ENCODE data around the gene ARHGAP45.

Gene ARHGAP45

GRCh38 chr19:1018932-1019615 lies 47.9 kb upstream of the ARHGAP45 start:
- Histone ChIP-seq H3F3A (ENCODE audit: control insufficient read depth, insufficient read depth) (peaks cover 15% of the 10 kb centered on the region), H3K27ac (ENCODE audit: low read depth, low read length) (no peak overlapping the region; the same call in 1 of the 2 replicates), H3K4me3 (ENCODE audit: low read length) (peak overlapping the region; percentile 100), H3K4me1 (ENCODE audit: control insufficient read depth, low read length) (peaks cover 59% of the 10 kb centered on the region), H3K36me3 (ENCODE audit: control insufficient read depth, low read length) (peaks cover 61% of the 10 kb centered on the region), H3K9me3 (ENCODE audit: control insufficient read depth, insufficient read depth, low read length) (no peaks in the 10 kb centered on the region), H3K27me3 (ENCODE audit: control insufficient read depth, low read length) (no peaks in the 10 kb centered on the region), H3K4me2 (ENCODE audit: low read length) (peak overlapping the region; percentile 99), H3K79me2 (ENCODE audit: control insufficient read depth, low read length) (peaks cover 69% of the 10 kb centered on the region), H3K9me2 (replicated peaks; ENCODE audit: control insufficient read depth, low read length) (no peaks in the 10 kb centered on the region), H4K20me1 (ENCODE audit: control insufficient read depth, insufficient read depth, low read depth, low read length) (peaks cover 40% of the 10 kb centered on the region)
- TF ChIP-seq CTCF (IDR thresholded peaks at IDR 0.05; ENCODE audit: low read depth, low read length, poor library complexity, severe bottlenecking), result no peak

DNA sequence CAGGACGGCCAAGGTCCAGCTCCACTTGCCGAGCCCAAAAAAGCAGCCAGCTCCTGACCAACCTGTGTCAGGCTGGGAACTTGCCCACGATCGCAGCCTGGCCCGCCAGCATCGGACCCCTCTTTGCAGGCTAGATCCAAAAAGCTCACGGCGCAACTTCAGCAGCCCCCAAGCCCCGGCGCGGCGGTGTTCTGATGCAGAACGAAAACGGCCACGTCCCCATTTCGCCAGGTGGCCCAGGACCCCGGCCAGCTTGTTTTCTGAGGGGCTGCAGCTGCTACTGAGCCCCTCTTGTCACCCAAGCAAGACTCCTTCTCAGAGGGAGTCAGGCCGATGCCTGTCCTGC lies 47.4 kb upstream of the ARHGAP45 start:
- Histone ChIP-seq H3K9me3 (ENCODE audit: control insufficient read depth, insufficient read depth, low read length) (no peaks in the 10 kb centered on the region), H3K4me1 (ENCODE audit: control insufficient read depth, low read length) (peaks cover 59% of the 10 kb centered on the region), H4K20me1 (ENCODE audit: control insufficient read depth, insufficient read depth, low read depth, low read length) (peaks cover 40% of the 10 kb centered on the region), H3K36me3 (ENCODE audit: control insufficient read depth, low read length) (peaks cover 56% of the 10 kb centered on the region), H3K79me2 (ENCODE audit: control insufficient read depth, low read length) (peaks cover 64% of the 10 kb centered on the region), H3K27me3 (ENCODE audit: control insufficient read depth, low read length) (no peaks in the 10 kb centered on the region), H3K4me3 (ENCODE audit: low read length) (peak overlapping the region; percentile 100), H3K9me2 (replicated peaks; ENCODE audit: control insufficient read depth, low read length) (no peaks in the 10 kb centered on the region), H3F3A (ENCODE audit: control insufficient read depth, insufficient read depth) (peaks cover 17% of the 10 kb centered on the region), H3K4me2 (ENCODE audit: low read length) (peak overlapping the region; percentile 99), H3K27ac (ENCODE audit: low read depth, low read length) (peak overlapping the region; percentile 74)
- no peak for TF ChIP-seq CTCF (IDR thresholded peaks at IDR 0.05; ENCODE audit: low read depth, low read length, poor library complexity, severe bottlenecking)
- TF ChIP-seq EZH2phosphoT487 (IDR thresholded peaks at IDR 0.05; ENCODE audit: borderline replicate concordance, low read length), result no peak

- no peaks in the 10 kb centered on the region for H3K9me2 ChIP-seq (replicated peaks; ENCODE audit: control insufficient read depth, low read length)
- H3K9me3 ChIP-seq (ENCODE audit: control insufficient read depth, insufficient read depth, low read length), result no peaks in the 10 kb centered on the region
- peaks cover 17% of the 10 kb centered on the region for H3F3A ChIP-seq (ENCODE audit: control insufficient read depth, insufficient read depth)
- H3K27ac ChIP-seq (ENCODE audit: low read depth, low read length), result peak overlapping the region; percentile 74
- H3K36me3 ChIP-seq (ENCODE audit: control insufficient read depth, low read length), result peaks cover 49% of the 10 kb centered on the region
- peaks cover 57% of the 10 kb centered on the region for H3K79me2 ChIP-seq (ENCODE audit: control insufficient read depth, low read length)
- H4K20me1 ChIP-seq (ENCODE audit: control insufficient read depth, insufficient read depth, low read depth, low read length), result peaks cover 40% of the 10 kb centered on the region
- peak overlapping the region; percentile 99 for H3K4me2 ChIP-seq (ENCODE audit: low read length)
- H3K4me3 ChIP-seq (ENCODE audit: low read length), result peak overlapping the region; percentile 100
- peaks cover 59% of the 10 kb centered on the region for H3K4me1 ChIP-seq (ENCODE audit: control insufficient read depth, low read length)
- H3K27me3 ChIP-seq (ENCODE audit: control insufficient read depth, low read length), result no peaks in the 10 kb centered on the region
- no peak for TF ChIP-seq EZH2phosphoT487 (IDR thresholded peaks at IDR 0.05; ENCODE audit: borderline replicate concordance, low read length)
- TF ChIP-seq CTCF (IDR thresholded peaks at IDR 0.05; ENCODE audit: low read depth, low read length, poor library complexity, severe bottlenecking), result no peak
These were observed 46.7 kb upstream of the ARHGAP45 start for GRCh38 chr19:1019980-1020867.

Data from DOHH2 (cell line).